22Rv1 (cell line): ENCODE data around the gene SLC48A1.

Experiments
- H3K27ac ChIP-seq: fragments of 450-650 bp; 2 replicates; pipeline ENCODE4 v1.5.1; 2017
- CTCF ChIP-seq: fragments of 450-650 bp; IDR thresholded peaks from 2 replicates; pipeline ENCODE4 v1.5.1; 2017; ENCODE audit warnings: mild to moderate bottlenecking
- ZFX ChIP-seq: fragments of 450-650 bp; IDR thresholded peaks from 2 replicates; pipeline ENCODE4 v1.6.1; 2017; ENCODE audit warnings: antibody characterized with exemption, borderline replicate concordance

The SLC48A1 gene

GRCh38 chr12:47773062-47773857, at the start of gene SLC48A1:
SLC48A1 (plus strand) TSS chr12:47773238; CDS start chr12:47773305, 67 bp downstream.
- H3K27ac ChIP-seq = peak within 1 kb of the TSS; percentile 56
- TF ChIP-seq CTCF = peak; percentile 98
- no peak for TF ChIP-seq ZFX

GRCh38 chr12:47725091-47725772, 47.8 kb upstream of the SLC48A1 start, which contains the start of gene ENDOU:
ENDOU (minus strand) TSS chr12:47725490; CDS start chr12:47725413, 77 bp downstream.
- TF ChIP-seq ZFX (no peak), CTCF (no peak)
- H3K27ac ChIP-seq = no peak within 1 kb of the TSS

GRCh38 chr12:47725893-47726292, 47.1 kb upstream of the SLC48A1 start:
- H3K27ac ChIP-seq = no peak overlapping the region
- TF ChIP-seq CTCF (no peak), ZFX (no peak)

DNA sequence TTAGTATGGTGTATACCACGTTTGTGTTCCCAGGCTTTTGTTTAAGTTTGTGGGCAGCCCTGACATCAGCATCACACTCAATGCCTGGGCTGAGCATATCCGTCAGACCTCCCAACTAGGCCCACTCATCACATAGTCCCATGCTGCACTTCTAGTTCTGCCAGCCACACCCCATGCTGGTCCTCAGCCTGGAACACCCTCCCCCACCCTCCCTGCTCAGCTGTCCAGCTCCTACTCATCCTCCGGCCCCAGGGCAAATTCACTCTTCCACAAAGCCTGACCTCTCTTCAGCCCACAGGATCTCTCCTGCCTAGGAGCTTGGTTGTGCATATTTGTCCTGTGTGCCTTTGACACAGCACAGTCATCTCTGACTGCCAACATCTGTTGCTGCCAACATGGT, 43.8 kb upstream of the SLC48A1 start:
- TF ChIP-seq ZFX (no peak), CTCF (no peak)
- no peak overlapping the region for H3K27ac ChIP-seq

DNA sequence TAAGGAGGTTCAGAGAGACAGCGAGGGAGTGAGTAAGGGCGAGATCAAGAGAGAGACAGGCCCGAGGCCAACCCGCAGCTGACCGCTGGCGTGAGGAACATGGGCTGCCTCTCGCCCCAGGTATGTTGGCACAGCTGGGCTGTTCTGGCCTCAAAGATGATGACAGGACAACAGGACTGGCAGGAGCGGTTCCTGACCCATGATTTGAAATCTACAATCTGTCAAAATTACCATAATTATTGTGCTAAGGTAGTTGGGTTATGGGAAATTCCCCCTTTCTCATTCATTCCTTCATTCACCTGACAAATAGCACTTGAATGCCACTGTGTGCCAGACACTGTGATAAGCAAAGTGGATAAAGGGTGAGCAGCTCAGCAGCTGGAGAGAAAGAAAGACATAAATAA, 42.7 kb upstream of the SLC48A1 start:
- TF ChIP-seq ZFX = no peak
- TF ChIP-seq CTCF = no peak
- H3K27ac ChIP-seq = no peak overlapping the region

DNA sequence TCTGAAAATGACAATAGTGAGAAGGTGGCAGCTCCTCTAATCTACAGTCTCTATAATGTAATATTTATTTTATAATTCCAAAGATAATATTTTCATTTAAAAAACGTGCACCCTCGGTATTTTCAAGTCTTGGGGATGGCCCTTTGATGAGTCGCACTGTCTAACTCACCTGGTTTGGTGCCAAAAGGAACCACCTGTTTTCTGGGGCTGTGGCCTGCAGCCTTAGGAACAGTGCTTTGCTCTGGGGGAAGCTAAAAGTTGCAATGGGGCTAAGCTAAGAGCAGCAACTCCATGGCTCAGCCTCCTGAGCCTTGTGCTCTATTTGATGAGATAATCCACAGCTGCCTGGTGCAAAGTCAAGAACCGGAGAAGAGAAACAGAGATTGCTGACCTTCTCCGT, 41.3 kb upstream of the SLC48A1 start:
- H3K27ac ChIP-seq = no peak overlapping the region
- no peak for TF ChIP-seq CTCF
- TF ChIP-seq ZFX = no peak

- TF ChIP-seq ZFX (no peak), CTCF (no peak)
- no peak overlapping the region for H3K27ac ChIP-seq
These were observed 40.5 kb upstream of the SLC48A1 start for GRCh38 chr12:47732504-47732903.
